Measurements from ENCODE around the gene MIPEP. TPM values are rescaled to one million over a fixed set of nuclear protein-coding genes. Genes with fewer than 3 reads are reported as not detected.

MIPEP gene
- total RNA-seq, 2 experiments from 2014 or later: 13.2 to 15.5 TPM

DNA sequence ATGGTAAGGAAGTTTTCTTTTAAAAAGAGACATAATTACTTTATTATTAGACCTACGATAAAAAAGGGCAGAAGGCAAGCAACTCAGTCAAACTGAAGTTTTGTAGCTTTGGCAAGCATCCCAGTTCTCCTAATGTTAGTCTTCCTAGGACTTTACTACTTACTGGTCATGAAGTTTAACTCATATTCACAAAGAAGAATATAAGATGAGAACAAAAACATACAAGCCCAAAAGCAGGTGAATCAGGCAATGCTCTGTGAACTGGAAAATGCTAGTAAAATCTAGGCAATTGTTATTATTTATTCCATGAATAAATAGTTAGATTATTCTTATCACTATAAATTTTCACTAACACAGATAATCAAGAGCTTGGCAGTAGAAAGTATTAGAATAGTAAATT, 85.0 kb downstream of the MIPEP start:
- H3K27ac Mint-ChIP-seq: no peak overlapping the region
- DNase-seq: no peak
- no peaks in the 10 kb centered on the region for H3K27me3 Mint-ChIP-seq
- no peaks in the 10 kb centered on the region for H3K9me3 Mint-ChIP-seq (ENCODE audit: low read depth)
- CTCF ChIA-PET: interaction anchor here (1.1 kb wide), 1 partner anchor 11 kb away, joined by 3 read pairs; no protein-coding TSS in a partner anchor
- H3K4me1 Mint-ChIP-seq: peaks cover 17% of the 10 kb centered on the region
- intact Hi-C loops (cut with DNase I, micrococcal nuclease): no loop called here
- peaks cover 31% of the 10 kb centered on the region for H3K36me3 Mint-ChIP-seq (ENCODE audit: low read depth)
- ATAC-seq: no peak
- no peak overlapping the region for H3K4me3 Mint-ChIP-seq
- POLR2A ChIA-PET: no interaction called here

- Mint-ChIP-seq H3K9me3 (ENCODE audit: low read depth) (peaks cover 3% of the 10 kb centered on the region), H3K27ac (no peak overlapping the region), H3K4me1 (peaks cover 26% of the 10 kb centered on the region), H3K36me3 (ENCODE audit: low read depth) (peaks cover 37% of the 10 kb centered on the region), H3K27me3 (no peaks in the 10 kb centered on the region), H3K4me3 (no peak overlapping the region)
- no peak for DNase-seq
- ChIA-PET POLR2A (no interaction called here), CTCF (no interaction called here)
- intact Hi-C loops (cut with DNase I, micrococcal nuclease): no loop called here
- no peak for ATAC-seq
Measured at GRCh38 chr13:23801141-23801540, 88.1 kb downstream of the MIPEP start.

GRCh38 chr13:23799945-23800344, 89.3 kb downstream of the MIPEP start:
- peaks cover 27% of the 10 kb centered on the region for H3K4me1 Mint-ChIP-seq
- H3K9me3 Mint-ChIP-seq (ENCODE audit: low read depth): peaks cover 3% of the 10 kb centered on the region
- POLR2A ChIA-PET: interaction anchor here (0.6 kb wide), 1 partner anchor 342 kb away, joined by 3 read pairs; no protein-coding TSS in a partner anchor
- peak; percentile 42 for DNase-seq
- peaks cover 34% of the 10 kb centered on the region for H3K36me3 Mint-ChIP-seq (ENCODE audit: low read depth)
- H3K27ac Mint-ChIP-seq: no peak overlapping the region
- no peak overlapping the region for H3K4me3 Mint-ChIP-seq
- H3K27me3 Mint-ChIP-seq: no peaks in the 10 kb centered on the region
- intact Hi-C loops (cut with DNase I, micrococcal nuclease): loop anchor here in 1 of 2 experiments (1.0 to 10.0 kb wide), 3 partner anchors 45 to 365 kb away; partner anchors contain the start of gene SPATA13
- ATAC-seq: peak; percentile 73
- CTCF ChIA-PET: interaction anchor here (0.7 kb wide), 1 partner anchor 58 kb away, joined by 3 read pairs; no protein-coding TSS in a partner anchor

- ChIA-PET POLR2A (no interaction called here), CTCF (no interaction called here)
- DNase-seq (no peak), ATAC-seq (peak; percentile 28)
- H3K36me3 Mint-ChIP-seq (ENCODE audit: low read depth): peaks cover 28% of the 10 kb centered on the region
- H3K27ac Mint-ChIP-seq: no peak overlapping the region
- no peak overlapping the region for H3K4me3 Mint-ChIP-seq
- H3K9me3 Mint-ChIP-seq (ENCODE audit: low read depth): peaks cover 3% of the 10 kb centered on the region
- no peaks in the 10 kb centered on the region for H3K27me3 Mint-ChIP-seq
- peaks cover 42% of the 10 kb centered on the region for H3K4me1 Mint-ChIP-seq
- intact Hi-C loops (cut with DNase I, micrococcal nuclease): loop anchor here in 1 of 2 experiments (2.0 to 10.0 kb wide), 3 partner anchors 167 to 473 kb away; partner anchors contain the start of gene SPATA13
Measured at GRCh38 chr13:23797276-23797903, 91.8 kb downstream of the MIPEP start.

DNA sequence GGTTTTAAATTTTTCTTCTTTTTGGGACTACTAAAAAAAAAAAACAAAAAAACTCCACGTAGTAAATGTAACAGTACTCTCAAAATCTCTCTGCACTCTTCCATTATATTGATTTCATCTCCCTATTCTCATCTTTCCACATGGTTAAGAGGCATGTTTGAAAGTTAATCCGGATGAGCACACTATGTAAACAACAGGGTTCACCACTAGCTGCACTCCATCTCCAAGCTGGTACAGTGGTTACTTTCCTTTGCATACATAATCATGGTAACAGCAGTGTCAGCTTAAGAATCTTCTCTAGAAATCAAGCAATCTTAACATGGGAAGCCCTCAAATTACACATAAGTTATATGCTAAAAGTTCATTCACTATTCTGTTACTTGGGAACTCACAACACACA, 92.6 kb downstream of the MIPEP start:
- Mint-ChIP-seq H3K9me3 (ENCODE audit: low read depth) (peaks cover 3% of the 10 kb centered on the region), H3K36me3 (ENCODE audit: low read depth) (peaks cover 26% of the 10 kb centered on the region), H3K4me3 (no peak overlapping the region), H3K4me1 (peaks cover 42% of the 10 kb centered on the region), H3K27me3 (no peaks in the 10 kb centered on the region), H3K27ac (no peak overlapping the region)
- POLR2A ChIA-PET: no interaction called here
- ATAC-seq: no peak
- no peak for DNase-seq
- intact Hi-C loops (cut with DNase I, micrococcal nuclease): loop anchor here in 1 of 2 experiments (2.0 to 10.0 kb wide), 3 partner anchors 168 to 474 kb away; partner anchors contain the start of gene SPATA13
- CTCF ChIA-PET: no interaction called here

DNA sequence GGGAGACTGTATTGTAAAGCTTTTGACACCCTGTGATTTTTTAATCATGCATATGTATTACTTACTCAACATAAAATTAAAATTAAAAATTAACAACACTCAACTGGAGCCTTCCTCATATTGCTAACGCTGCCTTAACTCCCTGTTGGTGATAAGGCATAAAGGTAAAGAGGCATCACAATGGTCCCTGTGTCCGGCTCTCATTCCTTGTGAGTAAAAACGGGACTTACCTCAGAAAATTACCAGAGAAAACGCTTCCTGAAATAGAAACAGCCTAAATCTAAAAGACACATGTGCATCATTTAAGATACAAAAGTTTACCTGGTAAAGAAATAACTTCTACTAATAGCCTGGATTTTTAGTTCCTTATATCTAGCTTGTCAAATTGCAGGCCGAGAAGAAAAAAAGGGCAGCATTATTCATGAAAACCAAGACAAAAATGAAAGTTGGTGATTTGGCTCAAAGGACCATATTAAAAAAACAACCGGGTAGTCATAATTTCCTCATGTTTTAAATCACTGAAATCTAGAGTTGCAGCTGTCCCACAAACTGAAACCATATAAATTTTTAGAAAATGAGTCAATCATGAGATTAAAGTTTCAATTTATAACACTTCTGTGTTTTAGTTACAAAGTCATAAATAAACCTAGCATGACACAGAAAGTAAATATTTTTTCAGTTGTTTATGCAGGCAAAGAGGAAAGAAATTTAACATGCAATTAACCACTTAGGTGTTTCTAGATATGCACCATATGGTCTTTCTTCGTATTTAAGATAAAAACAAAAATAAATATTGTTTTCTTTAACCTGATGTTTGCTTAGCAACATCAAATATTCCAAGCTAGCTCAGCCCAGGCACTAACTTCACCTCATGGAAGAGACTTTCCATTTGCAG, 94.7 kb downstream of the MIPEP start:
- H3K36me3 Mint-ChIP-seq (ENCODE audit: low read depth): peaks cover 20% of the 10 kb centered on the region
- DNase-seq (no peak), ATAC-seq (peak; percentile 75)
- no peak overlapping the region for H3K4me3 Mint-ChIP-seq
- no peaks in the 10 kb centered on the region for H3K27me3 Mint-ChIP-seq
- CTCF ChIA-PET: interaction anchor here (0.7 to 1.4 kb wide), 5 partner anchors 10 to 72 kb away, joined by 3 to 4 read pairs (median 3); no protein-coding TSS in a partner anchor
- intact Hi-C loops (cut with DNase I, micrococcal nuclease): loop anchor here (1.0 to 10.0 kb wide), 7 partner anchors 42 to 416 kb away; partner anchors contain the start of genes MIPEP (in 1 of the 2) and SPATA13 (in 1 of the 2)
- POLR2A ChIA-PET: no interaction called here
- H3K9me3 Mint-ChIP-seq (ENCODE audit: low read depth): peaks cover 3% of the 10 kb centered on the region
- H3K27ac Mint-ChIP-seq: no peak overlapping the region
- H3K4me1 Mint-ChIP-seq: peaks cover 26% of the 10 kb centered on the region

DNA sequence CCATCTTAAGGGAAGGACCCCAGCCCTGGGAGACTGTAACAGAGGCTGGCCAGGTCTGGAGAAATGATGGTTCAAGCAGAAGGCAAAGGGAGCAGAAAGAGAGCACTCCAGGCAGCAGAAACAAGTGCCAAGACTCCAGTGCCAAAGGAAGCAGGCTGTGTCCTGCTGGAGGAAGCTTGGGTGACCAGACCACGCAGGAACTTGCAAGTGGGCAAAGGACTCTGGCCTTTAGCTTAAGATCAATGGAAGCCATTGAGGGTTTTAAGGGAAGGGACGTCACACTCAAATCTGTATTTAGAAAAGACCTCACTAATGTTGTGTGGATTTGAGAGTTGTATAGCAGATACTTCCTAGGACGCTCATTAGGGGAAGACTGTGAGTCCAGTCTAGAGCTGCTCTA, 95.5 kb downstream of the MIPEP start:
- no peak overlapping the region for H3K27ac Mint-ChIP-seq
- ChIA-PET CTCF (interaction anchor here (1.0 to 1.4 kb wide), 3 partner anchors 11 to 52 kb away, joined by 3 to 4 read pairs (median 4); no protein-coding TSS in a partner anchor), POLR2A (no interaction called here)
- no peaks in the 10 kb centered on the region for H3K27me3 Mint-ChIP-seq
- H3K9me3 Mint-ChIP-seq (ENCODE audit: low read depth): peaks cover 3% of the 10 kb centered on the region
- no peak overlapping the region for H3K4me3 Mint-ChIP-seq
- DNase-seq (no peak), ATAC-seq (no peak)
- H3K36me3 Mint-ChIP-seq (ENCODE audit: low read depth): peaks cover 18% of the 10 kb centered on the region
- peaks cover 25% of the 10 kb centered on the region for H3K4me1 Mint-ChIP-seq
- intact Hi-C loops (cut with DNase I, micrococcal nuclease): loop anchor here (1.0 to 10.0 kb wide), 7 partner anchors 41 to 415 kb away; partner anchors contain the start of genes MIPEP (in 1 of the 2) and SPATA13 (in 1 of the 2)

GRCh38 chr13:23792680-23793079, 96.5 kb downstream of the MIPEP start:
- Mint-ChIP-seq H3K36me3 (ENCODE audit: low read depth) (peaks cover 13% of the 10 kb centered on the region), H3K9me3 (ENCODE audit: low read depth) (no peaks in the 10 kb centered on the region), H3K27ac (no peak overlapping the region), H3K27me3 (no peaks in the 10 kb centered on the region), H3K4me3 (no peak overlapping the region), H3K4me1 (peaks cover 21% of the 10 kb centered on the region)
- ChIA-PET POLR2A (no interaction called here), CTCF (interaction anchor here (1.4 kb wide), 1 partner anchor 12 kb away, joined by 3 read pairs; no protein-coding TSS in a partner anchor)
- intact Hi-C loops (cut with DNase I, micrococcal nuclease): loop anchor here in 1 of 2 experiments (10.0 kb wide), 2 partner anchors 172 to 372 kb away; partner anchors contain the start of gene SPATA13
- DNase-seq: no peak
- no peak for ATAC-seq

DNA sequence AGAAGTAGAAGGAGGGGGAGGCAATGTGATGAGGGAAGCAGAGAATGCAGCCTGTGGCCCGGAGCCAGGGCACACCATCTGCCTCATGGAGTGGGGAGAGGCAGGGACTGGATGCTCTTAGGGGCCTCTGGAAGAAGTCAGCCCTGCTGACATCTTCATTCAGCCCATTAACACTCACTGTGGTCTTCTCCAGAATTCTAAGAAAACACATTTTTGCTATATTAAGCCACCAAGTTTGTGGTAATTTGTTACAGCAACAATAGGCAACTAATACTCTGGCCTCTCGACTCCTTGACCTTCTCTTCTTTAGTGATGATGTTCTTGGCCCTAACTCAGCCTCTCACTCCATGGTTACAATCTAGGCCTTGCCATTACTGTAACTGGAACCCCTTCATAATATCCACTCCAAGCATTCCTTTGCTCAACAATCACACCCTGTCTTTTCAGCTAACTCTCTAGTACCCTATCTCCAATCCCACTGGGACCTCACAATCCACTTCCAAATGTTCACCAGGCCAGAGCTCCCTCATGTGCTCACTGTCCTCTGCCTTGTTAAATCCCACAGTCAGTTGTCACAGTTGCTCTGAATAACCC, 98.5 kb downstream of the MIPEP start:
- no peak overlapping the region for H3K27ac Mint-ChIP-seq
- DNase-seq (no peak), ATAC-seq (no peak)
- H3K9me3 Mint-ChIP-seq (ENCODE audit: low read depth): no peaks in the 10 kb centered on the region
- peaks cover 6% of the 10 kb centered on the region for H3K36me3 Mint-ChIP-seq (ENCODE audit: low read depth)
- H3K27me3 Mint-ChIP-seq: no peaks in the 10 kb centered on the region
- H3K4me3 Mint-ChIP-seq: no peak overlapping the region
- intact Hi-C loops (cut with DNase I, micrococcal nuclease): loop anchor here in 1 of 2 experiments (10.0 kb wide), 2 partner anchors 174 to 374 kb away; partner anchors contain the start of gene SPATA13
- ChIA-PET POLR2A (no interaction called here), CTCF (no interaction called here)
- H3K4me1 Mint-ChIP-seq: peaks cover 16% of the 10 kb centered on the region

- ChIA-PET POLR2A (no interaction called here), CTCF (interaction anchor here (0.7 to 1.0 kb wide), 2 partner anchors 41 to 48 kb away, joined by 3 read pairs; no protein-coding TSS in a partner anchor)
- H3K36me3 Mint-ChIP-seq (ENCODE audit: low read depth): peaks cover 10% of the 10 kb centered on the region
- no peak overlapping the region for H3K4me3 Mint-ChIP-seq
- ATAC-seq (no peak), DNase-seq (no peak)
- H3K4me1 Mint-ChIP-seq: peaks cover 12% of the 10 kb centered on the region
- intact Hi-C loops (cut with DNase I, micrococcal nuclease): loop anchor here in 1 of 2 experiments (10.0 kb wide), 2 partner anchors 175 to 375 kb away; partner anchors contain the start of gene SPATA13
- no peaks in the 10 kb centered on the region for H3K27me3 Mint-ChIP-seq
- no peaks in the 10 kb centered on the region for H3K9me3 Mint-ChIP-seq (ENCODE audit: low read depth)
- H3K27ac Mint-ChIP-seq: no peak overlapping the region
Measured at GRCh38 chr13:23789576-23790346, 99.4 kb downstream of the MIPEP start.
